HG03354 (cell line): Measurements from ENCODE around the gene WDPCP.
A peak's percentile ranks its signal among the peaks of the same experiment; 100 is the strongest.
"Not testable (repeated sequence)": the region's sequence is repeated elsewhere in the genome, so short reads cannot be mapped to it uniquely, and the experiment has no call there.

Experiments
- ATAC-seq: cut with Tn5 transposase; IDR thresholded peaks from one replicate; pipeline ENCODE4 v1.9.1; 2021; ENCODE audit warnings: mild to moderate bottlenecking; ENCODE audit not compliant: unreplicated experiment, poor library complexity, severe bottlenecking

WDPCP gene, protein sequence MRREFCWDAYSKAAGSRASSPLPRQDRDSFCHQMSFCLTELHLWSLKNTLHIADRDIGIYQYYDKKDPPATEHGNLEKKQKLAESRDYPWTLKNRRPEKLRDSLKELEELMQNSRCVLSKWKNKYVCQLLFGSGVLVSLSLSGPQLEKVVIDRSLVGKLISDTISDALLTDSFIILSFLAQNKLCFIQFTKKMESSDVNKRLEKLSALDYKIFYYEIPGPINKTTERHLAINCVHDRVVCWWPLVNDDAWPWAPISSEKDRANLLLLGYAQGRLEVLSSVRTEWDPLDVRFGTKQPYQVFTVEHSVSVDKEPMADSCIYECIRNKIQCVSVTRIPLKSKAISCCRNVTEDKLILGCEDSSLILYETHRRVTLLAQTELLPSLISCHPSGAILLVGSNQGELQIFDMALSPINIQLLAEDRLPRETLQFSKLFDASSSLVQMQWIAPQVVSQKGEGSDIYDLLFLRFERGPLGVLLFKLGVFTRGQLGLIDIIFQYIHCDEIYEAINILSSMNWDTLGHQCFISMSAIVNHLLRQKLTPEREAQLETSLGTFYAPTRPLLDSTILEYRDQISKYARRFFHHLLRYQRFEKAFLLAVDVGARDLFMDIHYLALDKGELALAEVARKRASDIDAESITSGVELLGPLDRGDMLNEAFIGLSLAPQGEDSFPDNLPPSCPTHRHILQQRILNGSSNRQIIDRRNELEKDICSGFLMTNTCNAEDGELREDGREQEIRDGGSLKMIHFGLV

DNA sequence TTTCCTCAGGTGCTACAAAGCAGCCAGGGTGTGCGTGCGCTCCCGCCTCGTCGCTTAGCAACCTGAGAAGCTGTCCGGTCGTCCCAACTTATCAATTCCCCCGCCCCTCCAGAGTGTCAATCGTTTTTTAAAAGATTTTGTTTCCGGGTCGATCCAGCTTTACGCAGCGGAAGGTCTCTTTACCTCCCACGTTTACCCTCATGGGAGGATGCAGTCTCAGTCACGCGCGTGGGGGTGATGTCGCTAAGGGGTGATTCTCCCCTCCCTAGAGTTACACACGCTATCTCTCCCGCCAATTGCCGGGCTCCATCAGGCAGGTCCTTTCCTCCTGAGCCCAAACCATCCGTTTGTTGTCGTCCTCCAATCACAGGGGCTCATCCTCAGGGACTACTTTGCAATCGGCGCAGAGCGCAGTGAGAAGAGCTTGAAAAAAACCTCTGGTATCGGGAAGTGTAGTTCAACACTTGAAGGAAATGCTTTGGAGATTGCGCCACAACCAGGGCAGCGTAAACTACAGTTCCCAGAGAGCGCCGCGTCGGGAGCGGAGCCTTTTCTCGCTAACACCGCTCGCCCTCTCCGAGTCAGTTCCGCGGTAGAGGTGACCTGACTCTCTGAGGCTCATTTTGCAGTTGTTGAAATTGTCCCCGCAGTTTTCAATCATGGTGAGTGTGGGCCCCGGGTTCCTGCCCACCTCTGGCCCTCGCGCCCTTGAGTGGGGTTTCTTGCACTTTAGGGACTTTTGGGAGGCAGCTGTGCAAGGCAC lies at the start of gene WDPCP, which contains the start of gene MDH1:
WDPCP (minus strand) TSS at position 93 of the 763 bp plus-strand sequence. CDS start 206 bp downstream, outside the sequence.
MDH1 (plus strand) TSS at position 579 of the 763 bp plus-strand sequence; CDS start at position 660, 81 bp downstream.
- peak; percentile 90 for ATAC-seq

DNA sequence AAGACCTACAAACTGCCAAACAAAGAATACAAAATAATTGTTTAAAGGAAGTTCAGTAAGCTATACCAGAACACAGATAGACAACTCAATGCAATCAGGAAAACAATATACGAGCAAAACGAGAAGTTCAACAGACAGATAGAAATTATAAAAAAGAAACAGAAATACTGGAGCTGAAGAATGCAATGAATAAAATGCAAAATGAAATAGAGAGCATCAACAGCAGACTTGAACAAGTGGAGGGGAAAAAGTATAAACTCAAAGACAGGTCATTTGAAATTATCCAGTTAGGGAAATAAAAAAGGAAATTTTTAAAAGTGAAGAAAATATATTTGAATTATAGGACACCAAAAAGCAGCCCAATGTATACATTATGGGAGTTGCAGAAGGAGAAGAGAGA lies 44.1 kb upstream of the WDPCP start:
- no peak for ATAC-seq

DNA sequence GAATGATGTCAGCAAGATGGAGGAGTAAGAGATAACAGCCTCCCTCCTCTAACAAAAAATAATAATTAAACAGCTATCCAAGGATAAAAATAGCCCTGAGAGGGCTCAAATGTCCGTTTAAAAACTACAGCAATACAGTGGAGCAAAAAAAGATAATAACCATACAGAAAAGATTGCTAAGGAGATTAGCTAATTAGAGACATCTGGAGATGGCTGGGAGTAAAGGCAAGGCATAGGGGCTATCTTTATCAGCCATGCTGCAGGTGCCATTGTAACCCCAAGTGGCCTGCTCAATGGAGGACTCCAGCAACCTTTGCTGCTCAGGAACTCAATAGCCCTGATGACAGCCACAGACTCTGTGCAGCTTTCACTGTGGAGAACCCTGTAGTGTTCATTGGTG lies 43.2 kb upstream of the WDPCP start:
- ATAC-seq = no peak

DNA sequence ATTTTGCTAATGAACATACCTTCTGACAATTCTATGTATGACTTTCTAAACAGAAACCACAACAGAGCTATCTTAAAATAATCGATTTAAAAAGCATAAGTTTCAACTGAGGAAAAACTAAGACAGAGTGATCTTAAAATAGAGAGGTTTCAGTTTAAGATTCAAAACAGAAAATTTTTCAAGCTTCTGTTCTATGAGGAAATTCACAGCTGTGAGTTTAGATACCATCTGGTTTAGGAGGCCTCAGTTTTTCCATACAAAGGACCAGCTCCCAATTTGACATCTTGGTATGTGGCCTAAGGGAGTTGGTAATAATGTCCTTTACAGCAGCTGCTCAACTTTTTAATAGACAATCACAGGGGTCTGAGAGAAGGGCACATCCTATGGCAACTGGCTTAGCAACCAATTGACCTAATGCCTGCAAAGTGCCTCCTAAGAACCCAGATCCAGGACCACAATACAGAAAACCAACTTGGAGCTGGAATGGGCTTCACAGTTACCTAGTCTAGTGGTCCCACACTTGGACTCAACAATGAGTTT lies 40.2 kb upstream of the WDPCP start:
- no peak for ATAC-seq

DNA sequence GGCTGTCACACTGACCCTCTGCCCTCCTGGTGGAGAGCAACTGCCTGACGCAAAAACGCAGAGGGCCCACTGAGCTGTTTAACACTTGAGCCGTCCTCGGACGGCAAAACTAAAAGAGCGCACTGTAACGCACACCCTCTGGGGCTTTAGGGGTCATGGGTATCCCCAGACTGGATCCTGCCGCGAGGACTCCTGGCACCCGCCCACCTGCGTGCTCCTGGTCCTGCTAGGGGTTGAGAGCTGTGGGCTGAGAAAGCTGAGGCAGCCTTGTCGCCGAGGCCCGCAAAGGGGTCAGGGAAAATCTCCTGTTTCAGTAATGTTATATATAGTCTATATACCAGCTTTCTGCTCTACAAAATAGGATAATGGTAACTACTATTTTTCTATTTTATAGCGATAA lies 39.6 kb upstream of the WDPCP start:
- ATAC-seq = no peak

DNA sequence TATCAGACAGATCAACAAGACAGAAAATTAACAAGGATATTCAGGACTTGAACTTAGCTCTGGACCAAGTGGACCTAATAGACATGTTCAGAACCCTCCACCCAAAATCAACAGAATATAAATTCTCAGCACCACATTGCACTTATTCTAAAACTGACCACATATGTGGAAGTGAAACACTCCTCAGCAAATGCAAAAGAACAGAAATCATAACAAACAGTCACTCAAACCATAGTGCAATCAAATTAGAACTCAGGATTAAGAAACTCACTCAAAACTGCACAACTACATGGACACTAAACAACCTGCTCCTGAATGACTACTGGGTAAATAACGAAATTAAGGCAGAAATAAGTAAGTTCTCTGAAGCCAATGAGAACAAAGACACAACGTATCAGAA lies 35.5 kb upstream of the WDPCP start:
- ATAC-seq = not testable (repeated sequence)

DNA sequence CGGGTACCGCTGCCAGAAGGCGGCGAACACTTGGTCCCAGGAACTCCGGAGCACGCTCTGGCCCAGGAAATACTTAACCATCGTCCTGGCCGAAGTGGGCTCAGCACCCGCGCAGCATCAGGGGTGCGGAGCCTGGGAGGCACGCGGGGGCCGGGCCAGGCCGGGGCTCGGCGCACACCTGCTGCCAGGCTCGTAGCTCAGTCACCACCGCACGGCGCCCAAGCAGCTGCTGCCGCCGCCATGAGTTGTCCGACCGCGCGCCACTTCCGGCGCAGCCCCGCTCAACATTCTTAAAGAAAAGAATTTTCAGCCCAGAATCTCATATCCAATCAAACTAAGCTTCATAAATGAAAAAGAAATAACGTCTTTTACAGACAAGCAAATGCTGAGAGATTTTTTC lies 34.5 kb upstream of the WDPCP start:
- no peak for ATAC-seq

DNA sequence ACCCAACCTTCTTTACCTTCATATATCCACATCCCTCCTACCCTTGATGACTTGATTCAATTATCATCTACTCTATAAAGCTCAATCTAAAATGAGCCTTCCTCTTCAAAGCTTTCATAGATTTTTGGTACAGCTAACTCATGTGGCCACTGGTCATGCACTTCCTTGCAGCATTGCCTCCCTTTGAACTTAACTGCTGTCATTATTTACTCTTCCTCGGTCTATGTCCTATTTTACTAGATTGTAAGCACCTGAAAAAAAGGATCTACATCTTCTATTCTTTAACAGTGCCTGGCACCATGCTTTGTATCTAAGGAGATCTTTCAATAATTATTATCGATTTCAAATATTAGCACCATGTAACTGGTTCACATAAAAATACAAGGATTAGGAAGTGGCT lies 31.1 kb upstream of the WDPCP start:
- ATAC-seq = no peak

DNA sequence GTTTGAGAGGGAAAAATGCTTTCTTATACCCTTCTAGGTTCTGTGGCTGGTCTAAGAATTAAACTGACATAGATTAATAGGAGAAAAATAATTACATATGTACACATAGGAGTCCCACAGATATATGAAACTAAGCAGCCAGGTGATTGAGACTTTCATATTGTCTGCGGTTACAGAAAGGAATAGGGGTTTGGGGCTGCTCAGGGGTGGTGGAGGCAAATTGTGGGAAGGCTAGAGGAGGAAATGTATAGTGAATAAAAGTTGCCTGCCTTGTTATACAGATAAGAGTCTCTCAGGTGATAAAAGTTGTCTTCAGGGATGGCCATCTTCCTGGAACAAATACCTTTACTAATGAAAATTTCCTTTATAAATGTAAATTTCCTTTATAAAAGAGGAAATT lies 29.1 kb upstream of the WDPCP start:
- ATAC-seq = no peak

DNA sequence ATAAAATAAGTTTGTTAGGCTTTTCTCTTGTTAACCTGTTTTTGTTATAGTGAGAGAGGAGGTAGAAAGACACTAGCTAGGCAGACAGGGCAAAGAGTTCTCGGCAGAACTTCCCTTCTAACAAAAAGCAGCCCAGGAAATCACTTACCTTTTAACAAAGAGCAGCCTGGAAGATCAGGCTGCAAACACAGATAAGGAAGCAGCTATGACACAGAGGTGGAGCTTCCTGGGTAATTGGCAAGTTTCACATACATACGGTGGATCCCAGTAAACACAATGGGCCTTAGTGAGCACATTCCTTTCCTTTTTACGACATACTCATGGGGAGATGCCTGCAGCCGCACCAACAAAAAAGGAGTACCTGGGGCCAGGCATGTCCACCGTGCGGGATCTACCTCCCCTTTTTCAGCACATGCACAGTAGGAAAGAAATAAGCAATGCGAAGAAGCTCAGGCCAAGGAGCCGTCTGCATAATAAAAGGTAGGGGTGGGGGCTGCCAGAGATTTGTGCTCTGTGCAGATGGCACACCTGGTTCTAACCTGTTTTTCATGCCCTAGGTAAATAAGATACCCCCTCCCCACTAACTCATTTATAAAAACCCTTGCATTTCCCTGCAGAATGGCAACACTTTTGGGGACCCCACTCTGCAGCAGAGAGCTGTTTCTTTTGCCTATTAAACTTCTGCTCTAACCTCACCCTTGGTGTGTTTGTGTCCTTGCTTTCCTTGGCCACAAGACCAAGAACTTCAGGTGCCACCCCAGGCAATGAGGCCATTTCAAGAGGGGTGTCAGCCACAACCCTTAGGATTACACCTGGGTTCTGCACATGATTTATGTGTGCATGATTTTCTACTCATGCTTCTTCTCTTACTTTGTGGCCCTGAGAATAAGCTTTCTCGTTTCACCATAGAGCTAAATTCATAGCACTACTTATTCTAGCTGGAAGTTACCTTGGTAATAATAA lies 27.0 kb upstream of the WDPCP start:
- no peak for ATAC-seq

DNA sequence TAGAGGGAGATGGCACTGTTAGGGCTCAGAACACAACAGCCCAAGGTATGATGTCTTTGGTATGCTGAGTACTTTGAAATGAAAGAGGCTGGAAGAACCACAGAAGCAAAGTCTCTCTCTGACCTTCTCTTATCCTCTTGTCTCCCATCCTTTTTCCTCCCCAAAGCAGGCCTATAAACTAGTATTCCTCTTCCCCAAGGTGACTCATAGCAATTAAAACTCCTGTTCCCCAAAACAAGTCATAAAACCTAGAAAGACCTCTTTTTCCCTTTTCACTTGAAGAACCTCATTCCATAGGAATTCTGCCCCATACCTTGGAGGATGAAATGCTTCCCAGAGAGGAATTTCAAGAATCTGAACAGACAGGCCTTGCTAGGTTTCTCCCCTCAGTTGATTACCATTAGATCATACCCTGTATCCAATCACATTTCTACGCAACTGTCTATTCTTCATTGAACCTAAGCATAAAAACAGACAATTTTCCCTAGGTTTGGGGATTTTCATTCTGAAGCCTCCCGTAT lies 26.2 kb upstream of the WDPCP start:
- no peak for ATAC-seq

DNA sequence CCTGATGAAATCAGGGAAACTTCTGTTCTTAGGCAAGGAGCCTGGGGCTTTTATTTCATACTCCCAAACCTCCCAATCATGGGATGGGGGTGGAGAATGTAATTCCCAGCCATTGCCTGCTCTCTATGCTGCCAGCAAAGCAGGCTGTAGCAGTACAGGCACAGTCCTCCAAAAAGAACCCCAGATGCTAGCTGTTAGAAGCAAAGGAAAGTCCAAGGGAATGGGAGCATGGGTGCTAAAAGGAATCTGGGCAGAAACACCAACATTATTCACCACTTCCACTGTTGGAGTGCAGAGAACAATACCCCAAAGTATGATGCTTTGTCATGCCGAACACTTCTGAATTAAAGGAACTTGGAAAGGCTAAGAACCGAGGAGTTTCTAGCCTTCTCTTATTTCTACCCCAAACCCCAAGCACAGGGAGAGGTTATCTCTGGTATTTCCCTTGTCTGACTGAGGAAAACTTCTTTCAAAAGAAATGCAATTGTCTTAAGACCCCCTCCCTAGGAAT lies 25.2 kb upstream of the WDPCP start:
- ATAC-seq = no peak

DNA sequence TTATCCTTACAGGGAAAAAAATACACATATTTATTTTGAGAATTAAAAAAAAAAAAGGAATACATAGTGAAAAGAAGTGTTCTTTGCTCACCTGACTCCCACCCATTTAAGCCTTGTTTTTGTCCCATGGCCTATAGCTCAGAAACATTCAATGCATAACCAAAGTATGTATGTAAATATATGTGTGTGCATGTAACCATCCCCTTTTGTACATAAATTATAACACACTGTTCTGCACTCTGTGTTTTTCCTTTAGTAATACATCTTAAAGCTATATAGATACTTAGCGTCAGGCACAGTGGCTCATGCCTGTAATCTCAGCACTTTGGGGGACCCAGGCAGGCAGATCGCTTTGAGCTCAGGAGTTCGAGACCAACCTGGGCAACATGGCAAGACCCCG lies 22.2 kb upstream of the WDPCP start:
- ATAC-seq = no peak

DNA sequence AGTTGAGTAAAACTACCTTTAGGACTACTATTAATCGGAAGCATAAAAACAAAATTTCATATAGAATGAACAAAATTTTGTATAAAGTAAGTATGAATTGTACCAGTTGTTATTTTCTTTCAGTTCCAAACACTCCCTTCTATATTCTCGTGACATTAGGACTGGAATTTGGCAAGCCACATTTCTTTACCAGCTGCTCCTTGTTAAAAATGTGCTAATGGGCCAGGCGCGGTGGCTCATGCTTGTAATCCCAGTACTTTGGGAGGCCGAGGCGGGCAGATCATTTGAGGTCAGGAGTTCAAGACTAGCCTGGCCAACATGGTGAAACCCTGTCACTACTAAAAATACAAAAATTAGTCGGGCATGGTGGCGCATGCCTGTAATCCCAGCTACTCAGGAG lies 20.6 kb upstream of the WDPCP start:
- not testable (repeated sequence) for ATAC-seq

DNA sequence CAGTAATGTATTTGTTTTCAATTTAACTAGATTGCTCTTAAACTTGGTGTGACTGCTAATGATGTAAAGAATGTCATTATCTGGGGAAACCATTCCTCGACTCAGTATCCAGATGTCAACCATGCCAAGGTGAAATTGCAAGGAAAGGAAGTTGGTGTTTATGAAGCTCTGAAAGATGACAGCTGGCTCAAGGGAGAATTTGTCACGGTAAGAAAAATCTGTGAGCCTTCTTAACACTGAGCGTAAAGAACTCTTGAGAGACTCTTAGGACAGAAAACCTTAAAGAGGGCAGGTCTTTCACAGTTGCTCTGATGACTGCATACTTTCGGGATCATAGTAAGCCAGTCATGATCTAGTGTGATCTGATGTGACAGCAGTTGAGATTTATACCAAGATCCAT lies 16.4 kb upstream of the WDPCP start:
- ATAC-seq = no peak

DNA sequence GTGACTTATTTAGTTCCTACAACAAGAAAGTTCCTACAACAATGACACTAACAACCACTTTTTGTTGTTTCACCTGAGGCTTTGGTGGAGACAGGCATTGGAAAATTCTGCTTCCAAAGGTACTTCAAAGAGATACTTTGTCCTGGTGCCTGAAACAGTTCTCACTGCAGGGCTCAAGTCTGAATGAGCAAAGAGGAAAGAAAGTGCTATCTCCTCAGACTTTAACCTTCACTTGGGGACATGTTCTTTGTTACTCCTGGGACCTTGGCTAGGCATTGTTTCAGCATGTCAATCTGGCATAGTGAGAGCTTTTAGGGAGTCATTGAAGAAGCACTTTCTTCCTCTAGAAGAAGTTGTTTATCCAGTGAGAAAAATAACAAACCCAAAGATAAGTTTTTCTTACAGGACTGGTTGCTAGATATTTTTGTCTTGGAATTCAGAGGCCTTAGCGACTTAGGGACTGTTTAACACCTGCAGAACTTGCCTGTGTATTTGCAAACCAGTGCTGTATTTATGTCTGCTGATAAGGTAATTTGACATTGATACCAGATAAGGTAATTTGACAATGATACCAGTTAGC lies 12.7 kb upstream of the WDPCP start:
- ATAC-seq = no peak

DNA sequence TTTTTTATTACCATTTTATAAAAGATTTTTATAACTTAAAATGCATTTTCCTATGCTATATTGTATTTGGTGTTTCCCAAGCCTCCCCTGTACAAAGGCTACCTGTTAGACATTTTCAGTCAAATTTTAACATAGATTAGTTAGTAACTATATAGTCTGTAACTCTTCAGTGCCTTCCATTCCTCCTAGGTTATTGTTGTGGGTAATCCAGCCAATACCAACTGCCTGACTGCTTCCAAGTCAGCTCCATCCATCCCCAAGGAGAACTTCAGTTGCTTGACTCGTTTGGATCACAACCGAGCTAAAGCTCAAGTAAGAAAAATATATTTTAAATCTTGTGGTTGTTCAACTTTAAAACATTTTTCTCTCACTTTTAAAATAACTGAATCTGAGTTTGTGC lies 10.7 kb upstream of the WDPCP start:
- ATAC-seq = no peak

DNA sequence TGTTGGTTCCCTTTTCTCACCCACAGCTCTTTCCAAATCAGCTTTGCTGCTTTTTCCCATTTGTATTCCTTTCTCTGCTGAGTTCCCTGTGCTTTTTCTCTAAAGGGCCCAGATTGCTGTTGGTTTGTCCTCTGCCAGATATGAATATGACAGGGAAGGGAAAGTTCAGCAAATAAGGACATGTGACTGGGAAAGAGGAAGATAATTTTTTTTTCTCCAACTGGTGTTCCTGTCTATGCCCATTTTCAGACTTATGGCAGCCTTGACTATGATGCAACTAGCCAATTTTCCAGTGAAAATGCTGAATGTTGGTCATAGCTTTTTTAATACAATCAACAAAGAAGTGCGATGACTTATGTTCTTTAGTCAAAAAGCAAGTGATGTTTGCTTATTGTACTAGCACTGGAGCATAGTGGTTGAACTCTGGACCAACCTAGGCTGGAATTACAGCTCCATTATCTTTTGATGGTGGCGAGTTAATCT lies 8.2 kb upstream of the WDPCP start:
- ATAC-seq = no peak
